HepG2 (cell line): ENCODE data around the gene HNRNPA1. TPM values are rescaled to one million over a fixed set of nuclear protein-coding genes. Genes with fewer than 3 reads are reported as not detected.

ENCODE experiments used
- ATAC-seq: fragments of 200-7000 bp; cut with Tn5 transposase; 3 replicates; pipeline ENCODE4 v1.9.1; 2020; ENCODE audit warnings: mild to moderate bottlenecking, moderate library complexity
- BruUV-seq: library from RNA; stranded (reverse); fragments of 400-500 nt; replicated peaks from 2 replicates; lab custom pipeline; 2021; lab: Mats Ljungman, UMichigan
- CTCF ChIA-PET: fragments of 300-600 bp; formaldehyde crosslinking; extraction: SDS; loops from one replicate; lab custom pipeline; 2021; ENCODE audit warnings: low total read pairs, inconsistent platforms, low intra/inter-chr PET ratio; lab: Yijun Ruan, JAX
- POLR2A ChIA-PET: fragments of 350-600 bp; sonication (Branson Sonifier 250); formaldehyde crosslinking; loops from one replicate; lab custom pipeline; 2020; ENCODE audit warnings: antibody characterized with exemption, inconsistent platforms; lab: Yijun Ruan, JAX
- DNase-seq: peaks from one replicate; pipeline ENCODE4 v3.0.0-alpha.2; 2015; ENCODE audit warnings: low spot score
- FAIRE-seq: peaks from 3 replicates; lab custom pipeline; 2011; peaks lifted over from hg19 to GRCh38; lab: Jason Lieb, UNC
- H2AFZ ChIP-seq: one replicate; pipeline ENCODE4 v1.6.1; 2011; ENCODE audit warnings: low read length, inconsistent platforms
- H3K27ac ChIP-seq: fragments of 300-600 bp; 3 replicates; pipeline ENCODE4 v1.8.0; 2011; ENCODE audit warnings: mixed run types, mild to moderate bottlenecking, mixed read lengths, low read length, inconsistent platforms; ENCODE audit not compliant: insufficient read depth; ENCODE audit errors: extremely low read length
- H3K27me3 ChIP-seq, 2 experiments: fragments of 200-600 bp in 1 of 2; 2 replicates in 1 of 2; 3 replicates in 1 of 2; pipeline versions ENCODE4 v1.6.0 to v1.8.0; 2011; ENCODE audit warnings: low read length in 2 of 2, mild to moderate bottlenecking in 2 of 2, moderate library complexity in 2 of 2, inconsistent platforms in 1 of 2; ENCODE audit not compliant: insufficient read depth in 2 of 2, control insufficient read depth in 1 of 2
- H3K36me3 ChIP-seq, 2 experiments: fragments of 200-600 bp in 1 of 2; replicated peaks in 1 of 2; 2 replicates in 1 of 2; 3 replicates in 1 of 2; pipeline versions ENCODE4 v1.5.1 to v1.8.0; 2011; ENCODE audit warnings: low read length in 2 of 2, inconsistent platforms in 1 of 2; ENCODE audit not compliant: insufficient read depth in 2 of 2, control insufficient read depth in 1 of 2
- H3K4me1 ChIP-seq: 2 replicates; pipeline ENCODE4 v1.5.1; 2012; ENCODE audit warnings: low read length, inconsistent platforms; ENCODE audit not compliant: insufficient read depth
- H3K4me2 ChIP-seq: 2 replicates; pipeline ENCODE4 v1.6.0; 2011; ENCODE audit warnings: low read depth, low read length, inconsistent platforms
- H3K4me3 ChIP-seq, 3 experiments: fragments of 200-600 bp in 1 of 3; sonication (generic), shearing (Covaris generic) in 1 of 3; replicated peaks in 1 of 3; 2 replicates each; pipeline ENCODE4 v1.5.1; 2011 to 2016; ENCODE audit warnings: low read length in 3 of 3, inconsistent platforms in 2 of 3, low read depth in 2 of 3, mild to moderate bottlenecking in 2 of 3, control low read depth in 1 of 3, mixed read lengths in 1 of 3; ENCODE audit not compliant: insufficient read depth in 1 of 3
- H3K79me2 ChIP-seq: one replicate; pipeline ENCODE4 v1.6.1; 2011; ENCODE audit warnings: low read length, inconsistent platforms; ENCODE audit not compliant: insufficient read depth
- H3K9ac ChIP-seq: 2 replicates; pipeline ENCODE4 v1.6.0; 2011; ENCODE audit warnings: mild to moderate bottlenecking, low read depth, low read length, inconsistent platforms; ENCODE audit not compliant: insufficient read depth
- H3K9me3 ChIP-seq: 2 replicates; pipeline ENCODE4 v1.5.1; 2012; ENCODE audit warnings: mild to moderate bottlenecking, low read length
- H4K20me1 ChIP-seq: 2 replicates; pipeline ENCODE4 v1.6.0; 2011; ENCODE audit warnings: inconsistent platforms, mild to moderate bottlenecking, low read length, moderate library complexity; ENCODE audit not compliant: insufficient read depth
- HMG20A ChIP-seq: IDR thresholded peaks from 2 replicates; pipeline ENCODE4 v1.6.1; 2016; ENCODE audit warnings: borderline replicate concordance
- ZKSCAN5 ChIP-seq: sonication (generic); formaldehyde crosslinking; IDR thresholded peaks from 2 replicates; pipeline ENCODE4 v1.5.1; 2020; ENCODE audit warnings: mild to moderate bottlenecking, missing genetic modification reagents
- ZNF24 ChIP-seq: fragments of 450-650 bp; IDR thresholded peaks from 2 replicates; pipeline ENCODE4 v1.6.1; 2017; ENCODE audit warnings: antibody characterized with exemption, mild to moderate bottlenecking
- WGBS: methylation state at CpG from one replicate; pipeline ENCODE4 v1.1.6; 2017; ENCODE audit warnings: low lambda C conversion rate; 5-methylcytosine and 5-hydroxymethylcytosine counted together
- in situ Hi-C: cut with HindIII; loops from 2 replicates; pipeline ENCODE4 v1.10.0; 2017; ENCODE audit warnings: low pct_unique_long_range_greater_than_20kb; ENCODE audit not compliant: extremely low pct_ligation_motif_present
- intact Hi-C: fragments of 100-400 bp; cut with micrococcal nuclease; formaldehyde crosslinking; loops from one replicate; pipeline ENCODE4 v1.10.0; 2022; ENCODE audit not compliant: unreplicated experiment
- polyA plus RNA-seq, 8 experiments: library from polyadenylated mRNA; depleted of rRNA in 3 of 8; stranded (reverse) in 7 of 8; unstranded in 1 of 8; fragments of >200 nt; fragmentation: Illumina TruSeq in 4 of 8; extraction: Trizol in 4 of 8; gene quantifications; 2 replicates each; pipeline versions ENCODE4 v1.2.1 to v1.2.3, GENCODE V29; 2011 to 2016; ENCODE audit warnings: low read depth in 4 of 8, missing spikeins in 1 of 8, mixed read lengths in 1 of 8; ENCODE audit not compliant: insufficient read depth in 1 of 8
- total RNA-seq, 5 experiments: library from RNA; depleted of rRNA; stranded (reverse); fragments of >200 nt; fragmentation: Illumina TruSeq; extraction: Trizol; gene quantifications; 2 replicates each; pipeline ENCODE4 v1.2.3, GENCODE V29; 2016; ENCODE audit warnings: low read depth in 1 of 5
- TF ChIP-seq, protein P1 (sequence below): sonication (generic); formaldehyde crosslinking; IDR thresholded peaks from 2 replicates; pipeline ENCODE4 v1.5.0; 2020; ENCODE audit warnings: mild to moderate bottlenecking, missing genetic modification reagents, moderate library complexity
- TF ChIP-seq, protein P2 (sequence below): sonication (generic); formaldehyde crosslinking; IDR thresholded peaks from 2 replicates; pipeline ENCODE4 v1.5.0; 2020; ENCODE audit warnings: missing genetic modification reagents
- TF ChIP-seq, protein P3 (sequence below): sonication (generic); formaldehyde crosslinking; IDR thresholded peaks from 2 replicates; pipeline ENCODE4 v1.4.0; 2020; ENCODE audit warnings: missing genetic modification reagents, borderline replicate concordance
- TF ChIP-seq, protein P4 (sequence below): sonication (generic); formaldehyde crosslinking; IDR thresholded peaks from 2 replicates; pipeline ENCODE4 v1.8.1; 2023; ENCODE audit warnings: missing genetic modification reagents, inconsistent platforms, borderline replicate concordance

HNRNPA1 gene
- total and polyA plus RNA-seq, 2 of the 13 experiments (the other 11 are each of a cell fraction or from before 2014, with no cell fraction given) = 535 to 1,820 TPM

DNA sequence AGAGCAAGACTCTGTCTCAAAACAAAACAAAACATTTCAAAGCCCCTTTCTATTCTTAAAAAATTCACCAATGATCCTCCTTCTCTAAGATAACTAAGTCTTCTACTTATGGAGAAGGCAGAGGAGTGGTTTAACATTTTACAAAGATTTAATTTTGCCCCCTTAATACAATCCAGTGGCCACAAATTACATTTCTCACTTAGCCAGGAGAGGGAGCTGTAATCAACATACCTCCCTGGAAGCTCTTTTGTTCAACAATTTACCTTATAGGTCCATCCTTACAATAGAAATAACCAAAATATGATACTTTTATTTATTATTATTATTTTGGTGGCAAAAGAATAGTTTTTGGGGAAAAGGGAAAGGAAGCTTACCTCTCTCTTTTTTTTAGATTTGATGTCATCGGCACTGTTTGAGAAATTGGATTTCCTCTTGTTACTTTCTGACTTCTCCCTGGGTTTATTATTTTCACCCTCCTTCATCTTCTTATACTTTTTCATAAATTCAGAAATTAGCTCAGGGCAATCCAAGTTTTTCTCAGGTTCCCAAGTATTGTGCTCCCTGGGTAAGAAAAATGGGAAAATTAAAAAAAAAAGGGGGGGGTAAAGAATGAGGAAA lies 28.8 kb upstream of the HNRNPA1 start (continued):
- TF ChIP-seq, protein P1, sequence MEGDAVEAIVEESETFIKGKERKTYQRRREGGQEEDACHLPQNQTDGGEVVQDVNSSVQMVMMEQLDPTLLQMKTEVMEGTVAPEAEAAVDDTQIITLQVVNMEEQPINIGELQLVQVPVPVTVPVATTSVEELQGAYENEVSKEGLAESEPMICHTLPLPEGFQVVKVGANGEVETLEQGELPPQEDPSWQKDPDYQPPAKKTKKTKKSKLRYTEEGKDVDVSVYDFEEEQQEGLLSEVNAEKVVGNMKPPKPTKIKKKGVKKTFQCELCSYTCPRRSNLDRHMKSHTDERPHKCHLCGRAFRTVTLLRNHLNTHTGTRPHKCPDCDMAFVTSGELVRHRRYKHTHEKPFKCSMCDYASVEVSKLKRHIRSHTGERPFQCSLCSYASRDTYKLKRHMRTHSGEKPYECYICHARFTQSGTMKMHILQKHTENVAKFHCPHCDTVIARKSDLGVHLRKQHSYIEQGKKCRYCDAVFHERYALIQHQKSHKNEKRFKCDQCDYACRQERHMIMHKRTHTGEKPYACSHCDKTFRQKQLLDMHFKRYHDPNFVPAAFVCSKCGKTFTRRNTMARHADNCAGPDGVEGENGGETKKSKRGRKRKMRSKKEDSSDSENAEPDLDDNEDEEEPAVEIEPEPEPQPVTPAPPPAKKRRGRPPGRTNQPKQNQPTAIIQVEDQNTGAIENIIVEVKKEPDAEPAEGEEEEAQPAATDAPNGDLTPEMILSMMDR (CRISPR knock-in tag) = peak; percentile 59
- TF ChIP-seq, protein P2, sequence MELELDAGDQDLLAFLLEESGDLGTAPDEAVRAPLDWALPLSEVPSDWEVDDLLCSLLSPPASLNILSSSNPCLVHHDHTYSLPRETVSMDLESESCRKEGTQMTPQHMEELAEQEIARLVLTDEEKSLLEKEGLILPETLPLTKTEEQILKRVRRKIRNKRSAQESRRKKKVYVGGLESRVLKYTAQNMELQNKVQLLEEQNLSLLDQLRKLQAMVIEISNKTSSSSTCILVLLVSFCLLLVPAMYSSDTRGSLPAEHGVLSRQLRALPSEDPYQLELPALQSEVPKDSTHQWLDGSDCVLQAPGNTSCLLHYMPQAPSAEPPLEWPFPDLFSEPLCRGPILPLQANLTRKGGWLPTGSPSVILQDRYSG (CRISPR knock-in tag) = no peak
- TF ChIP-seq HMG20A (CRISPR knock-in tag) = no peak

DNA sequence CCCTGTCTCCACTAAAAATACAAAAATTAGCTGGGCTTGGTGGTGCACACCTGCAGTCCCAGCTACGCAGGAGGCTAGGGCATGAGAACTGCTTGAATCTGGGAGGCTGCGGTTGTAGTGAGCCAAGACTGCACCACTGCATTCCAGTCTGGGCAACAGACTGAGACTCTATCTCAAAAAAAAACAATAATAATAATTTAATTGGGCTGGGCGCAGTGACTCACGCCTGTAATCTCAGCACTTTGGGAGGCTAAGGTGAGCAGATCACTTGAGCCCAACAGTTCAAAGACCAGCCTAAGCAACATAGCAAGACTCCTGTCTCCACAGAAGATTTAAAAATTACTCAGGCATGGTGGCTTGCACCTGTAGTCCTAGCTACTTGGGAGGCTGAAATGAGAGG lies 27.3 kb upstream of the HNRNPA1 start:
- ChIA-PET CTCF (interaction anchor here (3.2 kb wide), 1 partner anchor 107 kb away, joined by 40 read pairs; no protein-coding TSS in a partner anchor), POLR2A (interaction anchor here (3.4 kb wide), 1 partner anchor 27 kb away, joined by 16 read pairs; the partner anchor contains the start of genes CBX5 and HNRNPA1)
- Histone ChIP-seq H3K9me3 (no peaks in the 10 kb centered on the region), H3K4me1 (no peaks in the 10 kb centered on the region), H2AFZ (no peak overlapping the region), H3K79me2 (no peaks in the 10 kb centered on the region), H3K9ac (no peak overlapping the region), H3K27me3 (no peaks in the 10 kb centered on the region), H3K36me3 (peaks cover 1 to 27% of the 10 kb centered on the region in 2 experiments; a peak in 3 of 5 replicates), H3K4me3 (no peak overlapping the region), H4K20me1 (no peaks in the 10 kb centered on the region), H3K4me2 (no peak overlapping the region), H3K27ac (no peak overlapping the region)
- intact Hi-C loops = no loop called here
- FAIRE-seq = no peak
- TF ChIP-seq, protein P3, sequence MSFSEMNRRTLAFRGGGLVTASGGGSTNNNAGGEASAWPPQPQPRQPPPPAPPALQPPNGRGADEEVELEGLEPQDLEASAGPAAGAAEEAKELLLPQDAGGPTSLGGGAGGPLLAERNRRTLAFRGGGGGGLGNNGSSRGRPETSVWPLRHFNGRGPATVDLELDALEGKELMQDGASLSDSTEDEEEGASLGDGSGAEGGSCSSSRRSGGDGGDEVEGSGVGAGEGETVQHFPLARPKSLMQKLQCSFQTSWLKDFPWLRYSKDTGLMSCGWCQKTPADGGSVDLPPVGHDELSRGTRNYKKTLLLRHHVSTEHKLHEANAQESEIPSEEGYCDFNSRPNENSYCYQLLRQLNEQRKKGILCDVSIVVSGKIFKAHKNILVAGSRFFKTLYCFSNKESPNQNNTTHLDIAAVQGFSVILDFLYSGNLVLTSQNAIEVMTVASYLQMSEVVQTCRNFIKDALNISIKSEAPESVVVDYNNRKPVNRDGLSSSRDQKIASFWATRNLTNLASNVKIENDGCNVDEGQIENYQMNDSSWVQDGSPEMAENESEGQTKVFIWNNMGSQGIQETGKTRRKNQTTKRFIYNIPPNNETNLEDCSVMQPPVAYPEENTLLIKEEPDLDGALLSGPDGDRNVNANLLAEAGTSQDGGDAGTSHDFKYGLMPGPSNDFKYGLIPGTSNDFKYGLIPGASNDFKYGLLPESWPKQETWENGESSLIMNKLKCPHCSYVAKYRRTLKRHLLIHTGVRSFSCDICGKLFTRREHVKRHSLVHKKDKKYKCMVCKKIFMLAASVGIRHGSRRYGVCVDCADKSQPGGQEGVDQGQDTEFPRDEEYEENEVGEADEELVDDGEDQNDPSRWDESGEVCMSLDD (CRISPR knock-in tag) = no peak
- no peak for TF ChIP-seq ZKSCAN5 (CRISPR knock-in tag)
- TF ChIP-seq, protein P4, sequence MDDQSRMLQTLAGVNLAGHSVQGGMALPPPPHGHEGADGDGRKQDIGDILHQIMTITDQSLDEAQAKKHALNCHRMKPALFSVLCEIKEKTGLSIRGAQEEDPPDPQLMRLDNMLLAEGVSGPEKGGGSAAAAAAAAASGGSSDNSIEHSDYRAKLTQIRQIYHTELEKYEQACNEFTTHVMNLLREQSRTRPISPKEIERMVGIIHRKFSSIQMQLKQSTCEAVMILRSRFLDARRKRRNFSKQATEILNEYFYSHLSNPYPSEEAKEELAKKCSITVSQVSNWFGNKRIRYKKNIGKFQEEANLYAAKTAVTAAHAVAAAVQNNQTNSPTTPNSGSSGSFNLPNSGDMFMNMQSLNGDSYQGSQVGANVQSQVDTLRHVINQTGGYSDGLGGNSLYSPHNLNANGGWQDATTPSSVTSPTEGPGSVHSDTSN (CRISPR knock-in tag) = no peak
- no peak for TF ChIP-seq ZNF24
- in situ Hi-C loops = loop anchor here (5.0 kb wide), 1 partner anchor 114 kb away; no protein-coding TSS in a partner anchor
- no TSS peak for BruUV-seq
- WGBS = 97% methylated on average over 4 of the region's 4 CpGs
- DNase-seq = no peak
- no peak for ATAC-seq
